Coronary artery (tissue), 2 donors: ENCODE data around the gene SLC26A9.

Source experiments
- DNase-seq: peaks from one replicate; pipeline ENCODE4 v3.0.0-alpha.2; 2017; ENCODE audit warnings: low spot score
- H3K27ac ChIP-seq, 2 donors: fragments of 200-600 bp; sonication (generic); one replicate each; pipeline ENCODE4 v1.5.1; 2016 to 2019
- H3K4me3 ChIP-seq: fragments of 200-600 bp; sonication (generic); 2 replicates; pipeline ENCODE4 v1.5.1; 2016; ENCODE audit warnings: mild to moderate bottlenecking, moderate library complexity
- TF ChIP-seq, protein P1 (sequence below): fragments of 200-600 bp; sonication (generic); IDR thresholded peaks from one replicate; pipeline ENCODE4 v1.5.1; 2019; ENCODE audit warnings: antibody characterized with exemption

Gene SLC26A9

DNA sequence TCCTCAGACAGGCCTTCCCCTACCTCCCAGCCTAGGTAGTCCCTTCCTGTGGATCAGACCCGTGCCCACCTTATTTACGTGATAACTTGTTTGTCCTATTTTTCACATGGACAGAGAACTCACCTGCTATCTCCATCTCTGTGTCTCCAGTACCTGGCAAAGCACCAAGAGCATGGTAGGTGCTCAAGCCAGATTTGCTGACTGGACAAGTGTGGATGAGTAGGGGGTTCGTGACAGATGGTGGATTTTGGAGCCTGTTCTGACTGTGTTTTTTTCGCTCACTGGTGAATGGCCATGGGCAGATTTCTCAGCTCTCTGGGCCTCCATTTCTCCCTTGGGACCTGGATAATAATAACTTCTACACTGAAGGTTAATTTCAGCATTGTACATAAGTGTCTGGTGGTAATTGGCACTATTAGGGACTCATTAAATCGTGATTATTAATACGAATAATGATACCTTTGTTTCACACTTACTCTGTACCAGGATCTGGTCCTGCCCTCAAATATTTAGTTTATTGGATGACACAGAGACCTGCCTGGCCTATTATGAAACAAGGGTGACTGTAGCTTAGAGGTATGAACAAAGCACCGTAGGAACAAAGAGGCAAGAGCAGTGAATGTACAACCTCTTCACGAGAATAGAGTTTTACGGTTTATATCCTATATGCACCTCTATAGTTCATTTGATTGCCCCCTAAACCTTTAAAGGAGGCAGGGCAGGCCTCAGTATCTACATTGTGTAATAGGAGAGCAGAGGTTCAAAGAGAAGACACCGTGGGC is 24.5 kb upstream of the SLC26A9 start:
- Histone ChIP-seq H3K27ac (no peak overlapping the region), H3K4me3 (no peak overlapping the region)
- TF ChIP-seq, protein P1, sequence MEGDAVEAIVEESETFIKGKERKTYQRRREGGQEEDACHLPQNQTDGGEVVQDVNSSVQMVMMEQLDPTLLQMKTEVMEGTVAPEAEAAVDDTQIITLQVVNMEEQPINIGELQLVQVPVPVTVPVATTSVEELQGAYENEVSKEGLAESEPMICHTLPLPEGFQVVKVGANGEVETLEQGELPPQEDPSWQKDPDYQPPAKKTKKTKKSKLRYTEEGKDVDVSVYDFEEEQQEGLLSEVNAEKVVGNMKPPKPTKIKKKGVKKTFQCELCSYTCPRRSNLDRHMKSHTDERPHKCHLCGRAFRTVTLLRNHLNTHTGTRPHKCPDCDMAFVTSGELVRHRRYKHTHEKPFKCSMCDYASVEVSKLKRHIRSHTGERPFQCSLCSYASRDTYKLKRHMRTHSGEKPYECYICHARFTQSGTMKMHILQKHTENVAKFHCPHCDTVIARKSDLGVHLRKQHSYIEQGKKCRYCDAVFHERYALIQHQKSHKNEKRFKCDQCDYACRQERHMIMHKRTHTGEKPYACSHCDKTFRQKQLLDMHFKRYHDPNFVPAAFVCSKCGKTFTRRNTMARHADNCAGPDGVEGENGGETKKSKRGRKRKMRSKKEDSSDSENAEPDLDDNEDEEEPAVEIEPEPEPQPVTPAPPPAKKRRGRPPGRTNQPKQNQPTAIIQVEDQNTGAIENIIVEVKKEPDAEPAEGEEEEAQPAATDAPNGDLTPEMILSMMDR = no peak
- no peak for DNase-seq

DNA sequence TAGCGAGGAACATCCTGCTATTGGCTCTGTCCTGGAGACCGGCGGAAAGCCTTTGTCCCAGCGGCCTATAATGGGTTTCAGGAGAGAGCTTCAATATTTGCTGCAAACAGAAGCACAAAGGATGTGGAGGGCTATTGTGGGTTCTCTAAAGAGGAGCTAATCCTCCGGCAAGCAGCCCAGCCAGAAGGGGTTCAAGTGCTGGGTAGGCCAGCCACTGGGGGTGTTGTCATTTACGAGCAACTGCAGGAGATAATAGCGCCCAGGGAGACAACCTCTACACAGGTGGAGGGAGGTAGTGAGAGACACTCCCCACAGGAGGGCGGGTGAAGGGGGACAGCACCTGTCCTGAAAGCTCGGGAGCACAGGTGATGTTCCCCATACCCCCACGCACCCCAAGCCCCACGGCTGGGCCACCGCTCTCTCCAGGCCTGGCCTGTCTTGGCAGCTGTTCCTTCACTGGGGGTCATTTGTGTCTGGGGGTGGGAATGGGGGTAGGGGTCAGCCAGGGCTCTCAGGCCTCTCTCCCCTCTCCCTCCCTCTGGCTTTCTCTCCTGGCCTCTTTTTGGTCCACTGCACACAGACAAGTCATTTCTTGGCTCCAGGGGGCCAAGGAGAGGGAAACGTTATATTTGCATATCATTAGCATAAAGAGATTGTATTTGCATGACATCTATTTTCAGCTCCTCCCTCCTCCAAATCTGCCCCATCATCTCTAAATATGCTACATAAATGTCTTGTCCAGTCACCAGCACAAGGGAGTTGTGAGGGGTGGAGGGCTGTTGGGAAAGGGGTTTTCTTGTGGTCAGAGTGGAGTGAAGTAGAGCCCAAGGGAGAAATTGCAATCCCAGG is 22.0 kb upstream of the SLC26A9 start:
- Histone ChIP-seq H3K4me3 (no peak overlapping the region), H3K27ac (no peak overlapping the region)
- TF ChIP-seq, protein P1 = no peak
- no peak for DNase-seq

DNA sequence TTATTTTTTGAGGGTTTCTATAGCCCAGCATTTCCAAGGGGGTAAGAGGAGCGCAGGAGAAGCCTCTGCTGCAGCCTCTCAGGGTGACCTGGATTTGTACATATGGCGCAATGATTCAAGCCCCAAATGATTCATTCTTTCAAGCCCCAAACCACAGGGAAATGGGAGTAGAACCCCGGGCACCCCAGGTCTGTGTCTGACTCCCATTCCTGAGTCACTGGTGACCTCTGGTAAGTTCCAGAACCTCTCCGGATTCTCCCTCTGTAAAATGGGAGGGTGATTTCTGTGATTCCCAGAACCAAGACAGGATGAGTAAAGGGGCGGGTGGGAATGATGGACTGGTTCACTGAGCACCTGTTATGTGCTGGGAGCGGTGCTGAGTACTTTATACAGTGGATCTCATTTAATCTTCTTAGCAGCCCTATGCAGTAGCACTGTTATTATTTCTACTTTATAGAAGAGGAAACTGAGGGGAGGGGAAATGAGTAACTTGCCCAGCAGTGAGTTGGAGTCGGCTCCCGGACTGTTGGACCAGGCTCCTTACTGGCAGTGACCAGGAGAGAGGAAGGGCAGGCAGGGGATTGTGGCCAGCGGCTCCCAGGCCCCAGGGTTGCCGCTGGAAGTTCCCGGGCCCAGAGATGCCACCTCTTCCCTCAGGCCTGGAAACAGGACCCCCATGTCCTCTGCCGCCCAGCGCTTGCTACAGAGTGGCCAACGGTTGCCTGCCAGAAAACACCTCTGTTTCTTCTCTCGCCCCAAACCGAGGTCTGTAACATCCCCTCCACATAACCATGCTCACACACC is 20.3 kb upstream of the SLC26A9 start:
- Histone ChIP-seq H3K27ac (no peak overlapping the region), H3K4me3 (no peak overlapping the region)
- no peak for DNase-seq
- TF ChIP-seq, protein P1 = no peak

DNA sequence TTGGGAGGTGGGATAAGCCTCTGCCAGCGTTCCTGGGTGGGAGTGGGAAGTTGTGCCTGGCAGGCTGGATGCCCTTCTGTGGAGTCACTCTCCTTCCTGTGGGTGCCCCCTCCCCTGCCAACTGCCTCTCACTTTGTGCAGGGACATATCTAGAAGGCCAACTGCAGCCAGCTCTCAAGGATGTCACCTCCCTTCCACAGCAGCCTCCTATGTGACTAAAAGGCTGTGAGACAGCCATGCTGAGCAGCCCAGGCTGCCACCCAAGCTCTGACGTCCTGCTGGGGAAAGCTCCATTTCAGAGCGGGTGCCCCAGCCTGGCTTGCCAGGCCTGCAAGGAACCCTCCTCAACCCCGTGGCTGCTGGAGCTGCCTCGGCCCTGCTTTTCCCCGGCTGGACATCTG is 19.6 kb upstream of the SLC26A9 start:
- H3K27ac ChIP-seq = no peak overlapping the region
- DNase-seq = no peak
- TF ChIP-seq, protein P1 = no peak
- no peak overlapping the region for H3K4me3 ChIP-seq

DNA sequence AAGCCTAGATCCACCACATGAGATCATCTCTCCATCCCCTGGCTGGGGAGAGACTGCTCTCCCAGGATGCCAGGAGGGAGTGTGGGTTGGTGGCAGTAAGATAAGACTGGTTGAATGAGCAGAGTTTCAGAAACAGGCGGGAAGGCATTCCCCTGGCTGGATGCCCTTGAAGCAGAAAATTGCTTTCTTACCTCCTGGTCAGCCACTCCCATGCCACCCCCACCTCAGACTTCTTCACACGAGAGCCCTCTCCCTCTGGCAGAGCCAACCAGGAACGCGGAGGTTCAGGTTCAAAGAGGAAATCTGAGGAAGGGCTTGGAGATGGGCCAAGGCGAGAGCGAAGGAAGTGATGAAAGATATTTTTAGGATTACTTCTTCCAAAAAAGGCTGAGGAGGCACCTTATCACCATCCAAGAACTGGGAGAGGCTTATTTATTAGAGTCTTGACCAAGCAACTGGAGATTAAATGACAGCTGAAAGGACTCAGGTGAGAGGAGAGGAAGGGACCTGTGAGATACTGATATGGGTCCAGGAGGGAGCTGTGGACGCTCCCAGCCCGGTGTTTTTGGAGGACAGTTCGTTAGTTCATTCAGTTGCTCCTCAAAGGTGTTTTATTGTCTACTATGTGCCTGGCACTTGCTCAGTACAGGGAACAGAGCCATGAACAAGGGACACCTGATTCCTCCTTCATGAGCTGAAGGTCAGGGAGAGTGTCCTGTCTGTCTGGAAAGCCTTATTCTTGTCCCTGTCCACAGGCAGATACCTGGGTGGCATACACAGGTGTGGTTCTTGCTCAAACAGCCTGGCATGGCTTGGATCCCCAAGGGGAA is 18.9 kb upstream of the SLC26A9 start:
- Histone ChIP-seq H3K4me3 (peak overlapping the region; percentile 4), H3K27ac (no peak overlapping the region)
- DNase-seq = no peak
- TF ChIP-seq, protein P1 = no peak

DNA sequence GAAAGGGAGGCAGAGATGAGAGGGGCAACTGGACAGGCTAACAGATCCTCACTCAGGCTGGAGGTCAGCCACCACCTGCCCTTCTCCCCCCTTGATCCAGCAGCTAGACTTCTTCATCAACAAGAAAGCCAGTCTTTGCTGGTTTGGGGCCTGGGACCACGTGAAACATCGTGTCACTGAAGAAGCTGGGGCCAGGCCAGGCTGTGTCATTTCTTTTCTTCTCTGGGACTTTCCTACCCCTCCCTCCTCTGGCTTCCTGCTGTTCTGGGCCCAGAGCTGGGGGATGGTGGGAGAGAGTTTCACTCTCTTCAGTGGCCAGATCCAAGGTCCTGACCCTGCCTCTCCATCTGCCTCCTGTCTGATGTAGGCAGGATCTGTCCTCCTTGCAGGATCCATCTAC is 18.1 kb upstream of the SLC26A9 start:
- DNase-seq = no peak
- TF ChIP-seq, protein P1 = no peak
- no peak overlapping the region for H3K27ac ChIP-seq
- H3K4me3 ChIP-seq = no peak overlapping the region
